Esophagus muscularis mucosa (tissue), 4 donors: ENCODE data around the gene PRKCH. TPM values are rescaled to one million over a fixed set of nuclear protein-coding genes. Genes with fewer than 3 reads are reported as not detected.

Experiments
- DNase-seq: peaks from one replicate; pipeline ENCODE4 v3.0.0-alpha.2; 2017; ENCODE audit errors: extremely low spot score
- H3K27ac ChIP-seq, 4 donors: fragments of 200-600 bp; sonication (generic); replicated peaks in 1 of 4; 1 replicate in 3 of 4; 2 replicates in 1 of 4; pipeline ENCODE4 v1.5.1; 2016 to 2019; ENCODE audit warnings: mild to moderate bottlenecking in 1 of 4
- H3K27me3 ChIP-seq, 4 donors: fragments of 200-600 bp; sonication (generic); one replicate each; pipeline versions ENCODE4 v1.5.1 to v1.6.0; 2016 to 2019
- H3K36me3 ChIP-seq, 4 donors: fragments of 200-600 bp; sonication (generic); one replicate each; pipeline ENCODE4 v1.5.1; 2016 to 2019
- H3K4me1 ChIP-seq, 4 donors: fragments of 200-600 bp; sonication (generic); one replicate each; pipeline ENCODE4 v1.5.1; 2016 to 2019
- H3K4me3 ChIP-seq, 4 donors: fragments of 200-600 bp; sonication (generic); 1 replicate in 2 of 4; 2 replicates in 2 of 4; pipeline ENCODE4 v1.5.1; 2016 to 2019; ENCODE audit warnings: mild to moderate bottlenecking in 4 of 4, moderate library complexity in 1 of 4
- H3K9me3 ChIP-seq, 4 donors: fragments of 200-600 bp; sonication (generic); 1 replicate in 3 of 4; 2 replicates in 1 of 4; pipeline ENCODE4 v1.5.1; 2016 to 2019
- CTCF ChIP-seq, 3 experiments: fragments of 200-600 bp in 2 of 3; fragments of 450-650 bp in 1 of 3; sonication (generic) in 2 of 3; IDR thresholded peaks; one replicate each; pipeline ENCODE4 v1.5.1; 2017 to 2019; ENCODE audit warnings: antibody characterized with exemption in 3 of 3, mild to moderate bottlenecking in 2 of 3, moderate library complexity in 1 of 3
- EP300 ChIP-seq: sonication (generic); formaldehyde crosslinking; IDR thresholded peaks from one replicate; pipeline ENCODE4 v1.6.1; 2017; ENCODE audit warnings: antibody characterized with exemption
- POLR2A ChIP-seq: fragments of 450-650 bp; IDR thresholded peaks from one replicate; pipeline ENCODE4 v1.6.1; 2017; ENCODE audit warnings: antibody characterized with exemption, moderate library complexity, mild to moderate bottlenecking, low read depth
- POLR2AphosphoS5 ChIP-seq, 2 donors: sonication (generic); formaldehyde crosslinking; IDR thresholded peaks; one replicate each; pipeline ENCODE4 v1.6.1; 2017; ENCODE audit warnings: antibody characterized with exemption in 2 of 2
- WGBS: methylation state at CpG from one replicate; pipeline ENCODE4 v1.1.5; 2018; 5-methylcytosine and 5-hydroxymethylcytosine counted together
- intact Hi-C: fragments of 100-400 bp; cut with DNase I; formaldehyde crosslinking; loops from one replicate; pipeline ENCODE4 v1.15.1; 2023
- total RNA-seq, 4 donors: library from RNA; depleted of rRNA; stranded (reverse); fragments of >200 nt; gene quantifications; one replicate each; pipeline versions ENCODE4 v1.1.0 to v1.2.1, GENCODE V29; 2016

The PRKCH gene
- total RNA-seq, 4 donors from 2014 or later = 13.3 to 67.6 (median 32.2) TPM

DNA sequence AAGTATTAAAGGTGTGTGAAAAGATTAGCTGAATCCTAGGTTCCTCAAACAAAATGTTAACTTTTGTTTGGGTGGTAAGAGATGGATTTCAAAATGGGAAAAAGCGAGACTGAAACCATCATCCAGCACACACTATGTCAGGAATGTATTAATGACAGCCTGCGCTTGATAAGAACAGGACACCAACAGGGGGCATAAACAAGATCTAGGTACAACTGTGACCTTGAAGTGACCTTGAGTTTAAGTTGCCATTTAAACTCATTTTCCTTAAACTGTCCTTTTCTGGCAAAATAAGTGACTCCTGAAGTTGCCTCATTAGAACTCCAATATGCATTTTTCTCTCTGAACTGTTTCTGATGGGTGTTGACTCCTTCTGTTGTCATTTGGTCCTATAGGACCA, 17.1 kb downstream of the PRKCH start:
- DNase-seq = no peak
- TF ChIP-seq POLR2AphosphoS5 (IDR thresholded peaks at IDR 0.05) = no peak
- no peak for TF ChIP-seq CTCF (IDR thresholded peaks at IDR 0.05)
- TF ChIP-seq EP300 = no peak
- no peak for TF ChIP-seq POLR2A
- 85% methylated on average over 2 of the region's 2 CpGs for WGBS
- Histone ChIP-seq H3K27ac (no peak overlapping the region), H3K4me1 (peaks cover 8 to 26% (median 16%) of the 10 kb centered on the region in 4 donors), H3K27me3 (no peaks in the 10 kb centered on the region), H3K4me3 (no peak overlapping the region), H3K9me3 (no peaks in the 10 kb centered on the region), H3K36me3 (no peaks in the 10 kb centered on the region)
- intact Hi-C loops = no loop called here

DNA sequence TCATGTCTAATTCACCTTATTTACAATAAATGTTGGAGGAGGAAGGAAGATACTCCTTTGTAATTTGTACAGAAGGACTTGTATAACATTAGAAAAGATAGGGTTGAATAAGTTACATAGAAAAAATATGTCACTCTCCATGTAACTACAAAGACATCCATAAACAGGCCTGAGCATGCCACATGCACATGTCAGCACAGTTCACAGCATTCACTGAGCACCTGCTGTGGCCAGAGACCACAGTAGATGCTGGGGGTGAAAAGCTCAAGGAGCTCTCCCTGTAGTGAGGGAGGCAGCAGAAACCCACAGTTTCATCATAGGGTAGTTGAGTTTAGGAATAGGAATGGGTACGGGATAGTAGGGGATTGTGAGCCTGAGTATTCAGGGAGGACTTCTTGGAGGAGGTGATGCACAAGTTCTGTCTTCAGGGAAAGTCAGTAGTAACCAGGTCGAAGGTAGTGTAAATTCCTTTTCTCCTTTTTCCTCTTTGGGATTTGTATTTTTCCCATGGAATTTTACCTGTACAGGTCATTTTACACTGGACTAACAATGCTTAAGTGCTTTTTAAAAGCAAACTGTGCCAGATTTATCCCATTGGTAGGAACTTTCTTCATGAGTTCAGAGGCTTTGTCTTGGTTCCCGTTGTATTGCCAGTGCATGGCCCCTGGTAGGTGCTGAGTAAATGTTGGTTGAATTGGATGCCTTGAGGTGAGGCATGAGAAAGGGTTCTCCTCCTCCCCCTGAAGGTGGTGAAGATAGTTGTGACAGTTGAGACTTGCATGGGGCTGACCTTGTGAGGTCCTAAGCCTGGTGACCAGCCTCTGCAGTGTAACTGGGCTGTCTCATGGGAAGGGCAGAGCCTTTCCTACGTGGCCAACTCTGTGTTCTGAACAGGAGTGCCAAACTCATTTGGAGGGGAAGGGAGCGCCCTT, 20.2 kb downstream of the PRKCH start:
- no peak overlapping the region for H3K4me3 ChIP-seq
- no peaks in the 10 kb centered on the region for H3K36me3 ChIP-seq
- no peaks in the 10 kb centered on the region for H3K9me3 ChIP-seq
- 88% methylated on average over 5 of the region's 5 CpGs for WGBS
- H3K27me3 ChIP-seq = no peaks in the 10 kb centered on the region
- intact Hi-C loops = no loop called here
- peak overlapping the region in 3 of 4 donors; percentile 20 to 73 (median 60) for H3K27ac ChIP-seq
- peaks cover 24 to 47% (median 33%) of the 10 kb centered on the region in 4 donors for H3K4me1 ChIP-seq
- no peak for DNase-seq
- no peak for TF ChIP-seq EP300
- TF ChIP-seq POLR2AphosphoS5 (IDR thresholded peaks at IDR 0.05) = no peak
- no peak for TF ChIP-seq CTCF (IDR thresholded peaks at IDR 0.05)
- TF ChIP-seq POLR2A = no peak

- intact Hi-C loops = no loop called here
- no peak overlapping the region for H3K4me3 ChIP-seq
- 81% methylated on average over 5 of the region's 5 CpGs for WGBS
- H3K27ac ChIP-seq = peak overlapping the region in 3 of 4 donors; percentile 31 to 73 (median 60)
- no peak for DNase-seq
- TF ChIP-seq POLR2AphosphoS5 (IDR thresholded peaks at IDR 0.05) (peak in 1 of 2 donors; percentile 17), POLR2A (no peak)
- no peaks in the 10 kb centered on the region for H3K36me3 ChIP-seq
- no peaks in the 10 kb centered on the region for H3K9me3 ChIP-seq
- H3K4me1 ChIP-seq = peaks cover 24 to 50% (median 33%) of the 10 kb centered on the region in 4 donors
- H3K27me3 ChIP-seq = no peaks in the 10 kb centered on the region
Observed at GRCh38 chr14:61342486-61342885, 21.1 kb downstream of the PRKCH start.

GRCh38 chr14:61342932-61343331, 21.6 kb downstream of the PRKCH start:
- intact Hi-C loops = no loop called here
- Histone ChIP-seq H3K4me1 (peaks cover 24 to 54% (median 34%) of the 10 kb centered on the region in 4 donors), H3K9me3 (no peaks in the 10 kb centered on the region), H3K27me3 (no peaks in the 10 kb centered on the region), H3K36me3 (no peaks in the 10 kb centered on the region), H3K4me3 (no peak overlapping the region), H3K27ac (peak overlapping the region; percentile 14 to 73 (median 46))
- no peak for DNase-seq
- TF ChIP-seq POLR2A = no peak
- no peak for TF ChIP-seq EP300
- no peak for TF ChIP-seq POLR2AphosphoS5 (IDR thresholded peaks at IDR 0.05)
- no peak for TF ChIP-seq CTCF (IDR thresholded peaks at IDR 0.05)
- 71% methylated on average over 5 of the region's 5 CpGs for WGBS

GRCh38 chr14:61343471-61343870, 22.1 kb downstream of the PRKCH start:
- WGBS = 69% methylated on average over 1 of the region's 1 CpG
- Histone ChIP-seq H3K4me1 (peaks cover 24 to 54% (median 36%) of the 10 kb centered on the region in 4 donors), H3K27me3 (no peaks in the 10 kb centered on the region), H3K4me3 (no peak overlapping the region), H3K27ac (peak overlapping the region; percentile 40 to 73 (median 59)), H3K9me3 (no peaks in the 10 kb centered on the region), H3K36me3 (no peaks in the 10 kb centered on the region)
- intact Hi-C loops = no loop called here
- no peak for DNase-seq
- TF ChIP-seq POLR2A = no peak
- TF ChIP-seq CTCF (IDR thresholded peaks at IDR 0.05) = no peak
- no peak for TF ChIP-seq POLR2AphosphoS5 (IDR thresholded peaks at IDR 0.05)
